ENCODE measurements around the gene CKMT2.

Gene CKMT2

GRCh38 chr5:81234801-81235200, 1.7 kb downstream of the CKMT2 start:
- Histone ChIP-seq H3K27ac (ENCODE audit: low read depth, low read length) (no peak overlapping the region), H2AFZ (ENCODE audit: low read length, unreplicated experiment) (no peak overlapping the region), H3K36me3 (ENCODE audit: insufficient read depth, low read length) (no peaks in the 10 kb centered on the region), H3K79me2 (ENCODE audit: control insufficient read depth, insufficient read depth, low read length, unreplicated experiment) (no peaks in the 10 kb centered on the region), H3K4me1 (ENCODE audit: control insufficient read depth, insufficient read depth, low read length, unreplicated experiment) (no peaks in the 10 kb centered on the region), H3K4me3 (ENCODE audit: low read depth, low read length) (no peak overlapping the region), H3K27me3 (ENCODE audit: insufficient read depth, low read length) (no peaks in the 10 kb centered on the region)

GRCh38 chr5:81235287-81236072, 2.4 kb downstream of the CKMT2 start:
- H3K79me2 ChIP-seq (ENCODE audit: control insufficient read depth, insufficient read depth, low read length, unreplicated experiment) = no peaks in the 10 kb centered on the region
- H3K27ac ChIP-seq (ENCODE audit: low read depth, low read length) = no peak overlapping the region
- no peak overlapping the region for H2AFZ ChIP-seq (ENCODE audit: low read length, unreplicated experiment)
- H3K36me3 ChIP-seq (ENCODE audit: insufficient read depth, low read length) = no peaks in the 10 kb centered on the region
- H3K4me3 ChIP-seq (ENCODE audit: low read depth, low read length) = no peak overlapping the region
- no peaks in the 10 kb centered on the region for H3K27me3 ChIP-seq (ENCODE audit: insufficient read depth, low read length)
- H3K4me1 ChIP-seq (ENCODE audit: control insufficient read depth, insufficient read depth, low read length, unreplicated experiment) = no peaks in the 10 kb centered on the region

DNA sequence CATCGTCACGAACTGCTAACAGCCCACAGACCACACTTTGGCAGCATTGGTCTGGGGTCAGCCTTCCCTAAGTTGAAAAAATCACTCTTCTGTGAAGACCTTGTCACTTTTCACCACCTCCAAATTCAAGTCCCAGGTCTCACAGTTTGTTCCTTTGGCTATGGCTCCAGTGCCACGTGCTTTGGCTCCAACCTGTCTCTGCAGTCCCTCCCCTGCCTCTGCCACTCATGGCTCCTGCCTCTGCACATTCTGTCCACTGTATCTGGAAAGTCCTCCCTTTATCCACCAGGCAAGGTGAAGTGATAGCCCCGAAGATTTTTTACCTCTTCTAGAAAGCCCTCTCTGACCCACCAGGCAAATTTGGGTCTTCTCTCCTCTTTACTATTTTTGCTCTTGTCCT, 5.3 kb downstream of the CKMT2 start:
- Histone ChIP-seq H3K27me3 (ENCODE audit: insufficient read depth, low read length) (no peaks in the 10 kb centered on the region), H2AFZ (ENCODE audit: low read length, unreplicated experiment) (no peak overlapping the region), H3K4me1 (ENCODE audit: control insufficient read depth, insufficient read depth, low read length, unreplicated experiment) (no peaks in the 10 kb centered on the region), H3K27ac (ENCODE audit: low read depth, low read length) (no peak overlapping the region), H3K79me2 (ENCODE audit: control insufficient read depth, insufficient read depth, low read length, unreplicated experiment) (no peaks in the 10 kb centered on the region), H3K36me3 (ENCODE audit: insufficient read depth, low read length) (no peaks in the 10 kb centered on the region), H3K4me3 (ENCODE audit: low read depth, low read length) (no peak overlapping the region)

DNA sequence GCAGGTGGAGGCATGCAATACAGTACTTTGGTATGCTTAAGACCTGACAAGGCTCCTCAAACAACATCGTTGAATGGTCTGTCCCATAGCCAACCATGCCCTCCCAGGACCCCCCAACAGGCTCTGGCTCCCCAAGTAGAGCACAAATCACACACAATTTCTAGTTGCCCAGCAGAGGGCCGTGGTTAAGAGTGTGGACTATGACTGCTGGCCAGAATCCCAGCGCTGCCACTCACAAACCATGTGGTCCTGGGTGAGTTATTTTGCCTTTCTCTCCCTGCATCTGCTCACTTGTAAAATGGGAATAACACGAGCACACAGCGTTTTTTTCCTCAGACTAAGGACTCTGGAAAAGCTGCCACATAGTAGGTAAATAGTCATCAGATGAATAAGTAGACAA, 6.5 kb downstream of the CKMT2 start:
- Histone ChIP-seq H3K36me3 (ENCODE audit: insufficient read depth, low read length) (no peaks in the 10 kb centered on the region), H3K4me3 (ENCODE audit: low read depth, low read length) (no peak overlapping the region), H3K79me2 (ENCODE audit: control insufficient read depth, insufficient read depth, low read length, unreplicated experiment) (no peaks in the 10 kb centered on the region), H3K27me3 (ENCODE audit: insufficient read depth, low read length) (no peaks in the 10 kb centered on the region), H3K27ac (ENCODE audit: low read depth, low read length) (no peak overlapping the region), H3K4me1 (ENCODE audit: control insufficient read depth, insufficient read depth, low read length, unreplicated experiment) (no peaks in the 10 kb centered on the region), H2AFZ (ENCODE audit: low read length, unreplicated experiment) (no peak overlapping the region)

DNA sequence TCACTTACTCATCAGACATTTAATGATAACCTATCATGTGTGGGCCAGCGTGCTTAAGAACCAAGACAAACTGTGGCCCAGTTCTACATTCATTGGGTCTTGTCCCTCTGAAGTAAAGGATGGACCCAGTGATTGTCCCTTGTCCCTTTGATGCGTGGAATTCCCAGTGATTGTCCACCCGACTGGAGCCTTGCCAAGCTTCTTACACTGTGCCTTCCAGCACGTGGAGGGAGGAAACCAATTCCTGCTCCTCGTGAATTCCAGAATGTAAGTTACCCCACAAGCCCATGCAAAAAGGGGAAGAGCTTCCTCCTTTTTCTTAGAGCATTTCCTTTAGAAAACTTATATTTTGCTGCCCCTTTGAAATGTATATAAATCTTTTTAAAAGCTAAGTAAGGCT, 7.9 kb downstream of the CKMT2 start:
- Histone ChIP-seq H3K36me3 (ENCODE audit: insufficient read depth, low read length) (no peaks in the 10 kb centered on the region), H3K4me1 (ENCODE audit: control insufficient read depth, insufficient read depth, low read length, unreplicated experiment) (no peaks in the 10 kb centered on the region), H3K27me3 (ENCODE audit: insufficient read depth, low read length) (no peaks in the 10 kb centered on the region)

GRCh38 chr5:81241961-81242648, 9.0 kb downstream of the CKMT2 start:
- Histone ChIP-seq H3K79me2 (ENCODE audit: control insufficient read depth, insufficient read depth, low read length, unreplicated experiment) (no peaks in the 10 kb centered on the region), H3K27ac (ENCODE audit: low read depth, low read length) (no peak overlapping the region), H2AFZ (ENCODE audit: low read length, unreplicated experiment) (no peak overlapping the region), H3K27me3 (ENCODE audit: insufficient read depth, low read length) (no peaks in the 10 kb centered on the region), H3K36me3 (ENCODE audit: insufficient read depth, low read length) (no peaks in the 10 kb centered on the region), H3K4me1 (ENCODE audit: control insufficient read depth, insufficient read depth, low read length, unreplicated experiment) (no peaks in the 10 kb centered on the region), H3K4me3 (ENCODE audit: low read depth, low read length) (no peak overlapping the region)

More for the DNA sequence above, 7.9 kb downstream of the CKMT2 start:
- H3K79me2 ChIP-seq (ENCODE audit: control insufficient read depth, insufficient read depth, low read length, unreplicated experiment) = no peaks in the 10 kb centered on the region
- H3K27ac ChIP-seq (ENCODE audit: low read depth, low read length) = no peak overlapping the region
- no peak overlapping the region for H3K4me3 ChIP-seq (ENCODE audit: low read depth, low read length)
- H2AFZ ChIP-seq (ENCODE audit: low read length, unreplicated experiment) = no peak overlapping the region

- no peak overlapping the region for H3K4me3 ChIP-seq (ENCODE audit: low read depth, low read length)
- H3K4me1 ChIP-seq (ENCODE audit: control insufficient read depth, insufficient read depth, low read length, unreplicated experiment) = peaks cover 6% of the 10 kb centered on the region
- H2AFZ ChIP-seq (ENCODE audit: low read length, unreplicated experiment) = no peak overlapping the region
Observed at GRCh38 chr5:81242906-81243436, 9.8 kb downstream of the CKMT2 start.

GRCh38 chr5:81244451-81244850, 11.3 kb downstream of the CKMT2 start:
- Histone ChIP-seq H3K27me3 (ENCODE audit: insufficient read depth, low read length) (no peaks in the 10 kb centered on the region), H3K27ac (ENCODE audit: low read depth, low read length) (no peak overlapping the region), H3K36me3 (ENCODE audit: insufficient read depth, low read length) (no peaks in the 10 kb centered on the region), H3K4me3 (ENCODE audit: low read depth, low read length) (no peak overlapping the region), H3K4me1 (ENCODE audit: control insufficient read depth, insufficient read depth, low read length, unreplicated experiment) (peaks cover 10% of the 10 kb centered on the region), H2AFZ (ENCODE audit: low read length, unreplicated experiment) (no peak overlapping the region), H3K79me2 (ENCODE audit: control insufficient read depth, insufficient read depth, low read length, unreplicated experiment) (no peaks in the 10 kb centered on the region)

More at GRCh38 chr5:81242906-81243436, 9.8 kb downstream of the CKMT2 start:
- Histone ChIP-seq H3K27ac (ENCODE audit: low read depth, low read length) (no peak overlapping the region), H3K27me3 (ENCODE audit: insufficient read depth, low read length) (no peaks in the 10 kb centered on the region), H3K36me3 (ENCODE audit: insufficient read depth, low read length) (no peaks in the 10 kb centered on the region), H3K79me2 (ENCODE audit: control insufficient read depth, insufficient read depth, low read length, unreplicated experiment) (no peaks in the 10 kb centered on the region)

DNA sequence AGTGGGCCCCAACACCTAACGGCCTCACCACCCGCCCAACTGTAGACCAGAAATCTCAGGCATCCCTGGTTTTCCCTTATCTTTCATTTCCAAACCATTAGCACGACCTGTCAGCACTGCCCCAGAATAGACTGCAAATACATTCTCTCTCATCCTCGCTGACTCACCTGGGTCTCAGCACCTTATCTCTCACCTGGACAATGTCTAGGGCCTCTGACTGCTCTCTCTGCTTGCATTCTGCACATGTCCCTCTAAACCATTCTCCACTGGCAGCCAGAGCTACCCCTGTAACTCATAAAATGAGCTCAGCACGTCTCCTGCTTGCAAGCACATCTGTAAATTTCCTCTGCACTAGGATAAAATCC, 12.7 kb downstream of the CKMT2 start:
- Histone ChIP-seq H3K4me1 (ENCODE audit: control insufficient read depth, insufficient read depth, low read length, unreplicated experiment) (peaks cover 10% of the 10 kb centered on the region), H3K27me3 (ENCODE audit: insufficient read depth, low read length) (no peaks in the 10 kb centered on the region), H3K36me3 (ENCODE audit: insufficient read depth, low read length) (no peaks in the 10 kb centered on the region), H3K4me3 (ENCODE audit: low read depth, low read length) (no peak overlapping the region), H3K27ac (ENCODE audit: low read depth, low read length) (no peak overlapping the region), H2AFZ (ENCODE audit: low read length, unreplicated experiment) (no peak overlapping the region), H3K79me2 (ENCODE audit: control insufficient read depth, insufficient read depth, low read length, unreplicated experiment) (no peaks in the 10 kb centered on the region)

DNA sequence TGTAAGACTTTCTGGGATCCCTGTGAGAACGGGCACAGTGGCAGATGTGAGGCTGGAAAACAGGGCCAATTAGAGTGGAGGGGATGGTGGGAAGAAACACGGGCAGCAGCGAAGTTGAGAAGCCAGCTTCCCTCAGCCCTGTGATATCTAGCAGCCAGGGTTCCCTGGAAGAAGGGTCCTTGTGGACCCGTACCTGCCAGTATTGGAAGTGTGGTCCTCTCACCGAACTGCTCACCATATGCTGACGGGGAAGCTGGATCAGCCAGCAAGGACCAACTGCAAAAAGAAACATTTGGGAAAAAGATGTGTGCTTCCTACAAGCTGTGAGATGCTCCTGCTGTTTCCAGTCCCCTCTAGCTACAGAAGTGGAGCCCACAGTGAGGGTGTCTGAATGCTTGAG, 13.6 kb downstream of the CKMT2 start:
- H3K4me1 ChIP-seq (ENCODE audit: control insufficient read depth, insufficient read depth, low read length, unreplicated experiment) = peaks cover 10% of the 10 kb centered on the region
- H2AFZ ChIP-seq (ENCODE audit: low read length, unreplicated experiment) = no peak overlapping the region
- H3K27ac ChIP-seq (ENCODE audit: low read depth, low read length) = no peak overlapping the region
- H3K4me3 ChIP-seq (ENCODE audit: low read depth, low read length) = no peak overlapping the region
- H3K27me3 ChIP-seq (ENCODE audit: insufficient read depth, low read length) = no peaks in the 10 kb centered on the region
- H3K79me2 ChIP-seq (ENCODE audit: control insufficient read depth, insufficient read depth, low read length, unreplicated experiment) = no peaks in the 10 kb centered on the region
- H3K36me3 ChIP-seq (ENCODE audit: insufficient read depth, low read length) = no peaks in the 10 kb centered on the region; the same call in 1 of the 2 replicates

Measured in ACC112 (cell line).